WERI-Rb-1 (cell line): ENCODE data around the gene MRPL36.

Source experiments
- DNase-seq: peaks from one replicate; pipeline ENCODE4 v3.0.0-alpha.2; 2020
- H3K27ac ChIP-seq: fragments of 250-450 bp; sonication (Bioruptor Pico); 2 replicates; pipeline ENCODE4 v1.5.1; 2020; ENCODE audit warnings: mild to moderate bottlenecking, moderate library complexity
- H3K27me3 ChIP-seq: fragments of 250-450 bp; sonication (Bioruptor Pico); 2 replicates; pipeline ENCODE4 v1.5.1; 2021; ENCODE audit warnings: mild to moderate bottlenecking, low read depth, moderate library complexity; ENCODE audit not compliant: insufficient read depth, severe bottlenecking
- H3K36me3 ChIP-seq: fragments of 250-450 bp; sonication (Bioruptor Pico); 2 replicates; pipeline ENCODE4 v1.5.1; 2020; ENCODE audit warnings: mild to moderate bottlenecking, moderate library complexity
- H3K4me3 ChIP-seq: 2 replicates; pipeline ENCODE4 v1.5.1; 2011; ENCODE audit warnings: low read depth, mild to moderate bottlenecking, control low read depth, low read length
- H3K9me3 ChIP-seq: fragments of 250-450 bp; sonication (Bioruptor Pico); 2 replicates; pipeline ENCODE4 v1.5.1; 2021; ENCODE audit warnings: mild to moderate bottlenecking, moderate library complexity; ENCODE audit not compliant: severe bottlenecking
- CTCF ChIP-seq: IDR thresholded peaks from 2 replicates; pipeline ENCODE4 v1.5.1; 2011; ENCODE audit warnings: low read depth, mild to moderate bottlenecking, control low read depth, inconsistent platforms, low read length

The MRPL36 gene

GRCh38 chr5:1769017-1769640, 30.5 kb downstream of the MRPL36 start:
- no peak overlapping the region for H3K27ac ChIP-seq
- no peak for DNase-seq
- H3K27me3 ChIP-seq = peaks cover 94% of the 10 kb centered on the region
- no peak overlapping the region for H3K4me3 ChIP-seq
- H3K36me3 ChIP-seq = no peaks in the 10 kb centered on the region
- no peak for TF ChIP-seq CTCF
- H3K9me3 ChIP-seq = peaks cover 8% of the 10 kb centered on the region

- H3K36me3 ChIP-seq = no peaks in the 10 kb centered on the region
- peaks cover 8% of the 10 kb centered on the region for H3K9me3 ChIP-seq
- no peak for DNase-seq
- H3K27ac ChIP-seq = no peak overlapping the region
- H3K27me3 ChIP-seq = peaks cover 94% of the 10 kb centered on the region
- TF ChIP-seq CTCF = no peak
- H3K4me3 ChIP-seq = no peak overlapping the region
These were observed 31.2 kb downstream of the MRPL36 start for GRCh38 chr5:1768283-1769000.

- Histone ChIP-seq H3K4me3 (no peak overlapping the region), H3K36me3 (no peaks in the 10 kb centered on the region), H3K9me3 (peaks cover 8% of the 10 kb centered on the region), H3K27ac (no peak overlapping the region), H3K27me3 (peaks cover 94% of the 10 kb centered on the region)
- no peak for DNase-seq
- TF ChIP-seq CTCF = no peak
These were observed 31.9 kb downstream of the MRPL36 start for GRCh38 chr5:1767524-1768282.

- Histone ChIP-seq H3K9me3 (peaks cover 8% of the 10 kb centered on the region), H3K4me3 (no peak overlapping the region), H3K27me3 (peaks cover 94% of the 10 kb centered on the region), H3K36me3 (no peaks in the 10 kb centered on the region), H3K27ac (no peak overlapping the region)
- no peak for DNase-seq
- TF ChIP-seq CTCF = no peak
These were observed 33.8 kb downstream of the MRPL36 start for GRCh38 chr5:1765880-1766235.

GRCh38 chr5:1765141-1765879, 34.3 kb downstream of the MRPL36 start:
- no peaks in the 10 kb centered on the region for H3K36me3 ChIP-seq
- H3K27me3 ChIP-seq = peaks cover 94% of the 10 kb centered on the region
- peaks cover 8% of the 10 kb centered on the region for H3K9me3 ChIP-seq
- peak; percentile 6 for DNase-seq
- H3K4me3 ChIP-seq = no peak overlapping the region
- no peak overlapping the region for H3K27ac ChIP-seq
- TF ChIP-seq CTCF = no peak
